Left kidney (tissue), 2 donors: ENCODE measurements around the gene RNF121. TPM values are rescaled to one million over a fixed set of nuclear protein-coding genes. Genes with fewer than 3 reads are reported as not detected.
A peak's percentile ranks its signal among the peaks of the same experiment; 100 is the strongest.

ENCODE experiments used
- DNase-seq: peaks from one replicate; pipeline ENCODE4 v3.0.0-alpha.2; 2013
- polyA plus RNA-seq: library from polyadenylated mRNA; unstranded; fragments of 120-200 nt; gene quantifications from one replicate; pipeline ENCODE4 v1.2.1, GENCODE V29; 2013; ENCODE audit not compliant: insufficient read length

RNF121 gene
- polyA plus RNA-seq, 1 donor: 46.7 TPM

- DNase-seq: no peak
These were observed 57.3 kb downstream of the RNF121 start for GRCh38 chr11:71986131-71986530.

- no peak for DNase-seq
These were observed 58.7 kb downstream of the RNF121 start for GRCh38 chr11:71987521-71987920.

- no peak for DNase-seq
These were observed 59.2 kb downstream of the RNF121 start for GRCh38 chr11:71988050-71988449.

GRCh38 chr11:71990701-71991100 lies 61.9 kb downstream of the RNF121 start:
- DNase-seq: no peak

GRCh38 chr11:71991494-71991893 lies 62.6 kb downstream of the RNF121 start:
- DNase-seq: no peak

- DNase-seq: no peak
These were observed 63.4 kb downstream of the RNF121 start for GRCh38 chr11:71992136-71992730.

GRCh38 chr11:71994786-71995185 lies 65.9 kb downstream of the RNF121 start:
- no peak for DNase-seq

- DNase-seq: no peak
These were observed 67.0 kb downstream of the RNF121 start for GRCh38 chr11:71995726-71996291.

- no peak for DNase-seq
These were observed 67.7 kb downstream of the RNF121 start for GRCh38 chr11:71996517-71996916.

GRCh38 chr11:71996946-71997345 lies 68.1 kb downstream of the RNF121 start:
- DNase-seq: no peak

- DNase-seq: no peak
These were observed 68.7 kb downstream of the RNF121 start for GRCh38 chr11:71997594-71997993.

GRCh38 chr11:71998061-71998460 lies 69.2 kb downstream of the RNF121 start:
- no peak for DNase-seq

- no peak for DNase-seq
These were observed 69.9 kb downstream of the RNF121 start, which contains the start of gene IL18BP for GRCh38 chr11:71998649-71999310. Gene IL18BP, plus strand, starts transcription at chr11:71998909. Its CDS starts 1,076 bp downstream, at chr11:71999985.

- no peak for DNase-seq
These were observed 70.5 kb downstream of the RNF121 start for GRCh38 chr11:71999362-71999761.

- DNase-seq: no peak
These were observed 71.0 kb downstream of the RNF121 start for GRCh38 chr11:71999798-72000197.

- no peak for DNase-seq
These were observed 71.5 kb downstream of the RNF121 start for GRCh38 chr11:72000202-72000867.

GRCh38 chr11:72001285-72001684 lies 72.4 kb downstream of the RNF121 start:
- no peak for DNase-seq

GRCh38 chr11:72001834-72002591 lies 73.2 kb downstream of the RNF121 start:
- DNase-seq: peak; percentile 20

GRCh38 chr11:72002841-72003775 lies 74.3 kb downstream of the RNF121 start:
- no peak for DNase-seq

GRCh38 chr11:72003776-72004171 lies 74.9 kb downstream of the RNF121 start:
- DNase-seq: no peak
